ENCODE data around the gene ABCG1.

Gene ABCG1

DNA sequence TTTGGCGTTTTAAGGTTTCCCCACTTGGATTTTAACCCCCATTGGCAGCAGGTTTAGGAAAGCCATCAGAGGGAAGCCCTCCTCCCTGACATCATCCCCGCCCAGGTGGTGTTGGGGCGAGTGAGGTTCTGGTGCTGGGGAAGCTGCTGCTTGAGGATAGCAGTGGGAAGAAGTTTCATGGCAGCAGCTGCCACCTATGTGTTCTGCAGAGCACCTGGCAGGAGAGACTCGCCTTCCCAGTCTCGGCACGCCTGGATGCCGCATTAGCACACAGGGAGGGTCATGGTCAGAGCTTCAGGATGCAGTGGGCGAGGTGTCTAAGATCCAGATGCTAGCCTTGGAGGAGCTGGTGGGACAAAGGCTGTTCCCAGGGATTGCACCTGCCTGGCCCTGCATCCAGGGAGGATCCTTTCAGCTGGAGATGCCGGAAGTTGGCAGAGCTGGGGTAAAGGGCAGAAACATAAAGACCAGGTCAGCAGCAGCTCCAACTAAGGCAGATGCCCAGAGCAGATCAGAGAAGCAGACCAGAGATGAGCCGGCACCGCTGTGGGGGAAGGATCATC lies 33.9 kb downstream of the ABCG1 start:
- no peak for DNase-seq

DNA sequence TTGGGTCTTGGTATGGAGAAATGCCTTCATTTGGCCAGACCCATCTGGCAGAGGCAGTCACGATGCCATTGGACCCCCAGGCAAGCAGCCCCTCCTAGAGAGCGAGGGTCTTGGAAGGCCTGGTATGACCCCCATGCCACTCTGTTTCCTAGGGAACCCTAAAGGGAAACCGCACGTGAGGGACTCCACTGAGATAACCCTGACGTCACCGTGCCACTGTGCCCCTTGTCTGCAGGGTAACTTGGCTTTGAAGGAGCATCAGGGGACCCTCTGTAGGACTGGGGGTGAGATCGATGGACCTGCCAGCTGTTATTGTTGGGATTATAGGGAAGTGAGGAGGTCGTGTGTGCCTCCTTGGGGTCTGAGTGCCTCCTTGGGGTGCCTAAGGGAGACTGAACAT lies 34.5 kb downstream of the ABCG1 start:
- no peak for DNase-seq

DNA sequence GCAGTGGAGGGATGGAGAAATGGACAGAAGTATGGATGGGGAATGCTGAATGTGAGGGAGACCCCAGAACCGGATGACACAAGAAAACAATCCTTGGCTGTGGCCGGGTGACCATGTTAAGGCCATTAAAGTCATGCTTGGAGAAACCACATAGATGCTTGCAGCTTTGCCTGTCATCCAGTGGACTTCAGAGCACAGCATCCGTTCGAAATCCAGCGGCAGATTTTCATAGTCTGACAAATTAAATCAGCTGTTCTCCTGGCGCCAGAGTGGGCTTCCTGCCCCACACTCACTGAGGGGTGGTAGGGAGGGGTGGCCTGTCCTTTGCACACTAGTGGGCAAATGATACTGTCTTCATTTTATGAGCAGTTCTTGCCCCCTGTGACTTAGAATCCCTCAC lies 35.1 kb downstream of the ABCG1 start:
- no peak for DNase-seq

DNA sequence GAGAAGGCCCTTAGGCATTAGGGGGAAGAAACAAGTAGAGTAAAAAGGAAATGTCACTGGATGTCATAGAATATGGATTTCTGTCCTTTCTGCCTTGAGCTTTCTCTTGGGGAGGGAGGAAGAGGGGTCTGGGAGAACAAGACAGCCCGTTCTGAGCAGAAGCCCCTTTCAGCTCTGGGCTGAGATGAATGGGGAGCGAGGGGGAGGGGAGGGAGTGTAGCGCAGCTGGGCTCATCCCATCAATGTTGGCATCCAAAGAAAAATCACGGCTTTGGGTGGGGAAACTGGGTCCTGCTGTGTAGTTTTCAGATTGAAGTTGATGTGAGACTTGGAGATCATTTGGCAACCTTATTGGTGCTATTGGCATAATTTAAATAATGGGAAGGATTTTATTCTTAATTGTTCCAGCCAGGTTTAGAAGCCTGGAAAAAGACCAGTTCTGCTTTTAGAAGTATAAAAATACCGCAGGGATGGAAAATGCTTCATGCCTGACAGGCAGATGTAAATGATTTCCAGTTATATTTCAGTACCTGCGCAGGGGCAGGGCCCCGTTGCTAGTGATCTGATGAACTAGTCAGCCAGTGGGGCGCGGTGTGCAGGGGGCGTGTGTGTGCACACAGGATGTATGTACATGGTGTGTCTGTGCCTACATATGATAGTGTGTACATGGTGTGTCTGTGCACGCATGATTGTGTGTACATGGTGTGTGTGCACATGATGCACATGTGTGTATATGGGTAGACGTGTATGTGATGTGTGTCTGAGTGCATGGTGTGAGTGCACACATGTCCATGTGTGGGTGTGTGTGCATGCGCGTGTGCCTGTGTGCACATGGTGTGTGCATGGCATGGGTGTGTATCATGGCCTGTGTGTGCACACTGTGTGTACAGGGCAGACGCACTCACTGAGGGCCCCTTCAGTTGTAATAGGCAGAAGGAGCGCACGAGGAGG lies 36.0 kb downstream of the ABCG1 start:
- DNase-seq, result no peak

DNA sequence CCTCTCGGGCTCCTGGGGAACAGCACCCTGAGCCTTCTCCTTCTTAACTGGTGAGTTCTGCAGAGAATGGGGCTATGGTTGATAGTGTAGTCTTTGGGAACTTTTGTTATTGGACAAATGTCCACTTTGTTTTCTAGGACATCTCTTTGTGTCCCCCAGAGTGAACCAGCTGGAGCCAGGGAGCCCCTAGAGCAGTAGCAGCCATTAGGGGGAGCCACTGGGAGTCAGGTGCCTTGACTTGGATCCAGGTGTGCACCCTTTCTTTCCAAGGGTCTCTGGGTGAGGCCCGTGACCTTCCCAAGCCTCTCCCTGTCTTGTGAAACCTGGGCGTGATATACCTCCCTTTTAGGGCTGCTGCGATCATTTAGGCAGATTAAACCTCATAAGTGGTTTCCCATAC lies 36.9 kb downstream of the ABCG1 start:
- DNase-seq, result no peak

DNA sequence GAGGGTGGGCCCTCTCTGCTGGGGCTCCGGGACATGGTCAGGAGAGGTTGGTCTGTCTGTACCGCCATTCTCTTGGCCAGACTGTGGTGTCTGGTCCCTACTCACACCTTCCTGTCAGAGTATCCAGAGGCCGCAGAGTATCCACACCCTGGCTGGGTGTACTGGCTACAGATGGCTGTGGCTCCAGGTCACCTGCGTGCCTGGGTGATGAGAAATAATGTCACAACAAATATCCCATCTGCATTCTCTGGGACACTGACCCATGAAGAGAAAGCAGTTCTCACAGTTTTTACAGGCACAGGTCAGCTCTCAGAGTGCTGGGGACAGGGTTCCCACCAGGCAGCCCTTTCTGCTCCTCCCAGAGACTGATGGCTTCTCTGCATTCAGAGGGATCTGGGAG lies 37.4 kb downstream of the ABCG1 start:
- no peak for DNase-seq

DNA sequence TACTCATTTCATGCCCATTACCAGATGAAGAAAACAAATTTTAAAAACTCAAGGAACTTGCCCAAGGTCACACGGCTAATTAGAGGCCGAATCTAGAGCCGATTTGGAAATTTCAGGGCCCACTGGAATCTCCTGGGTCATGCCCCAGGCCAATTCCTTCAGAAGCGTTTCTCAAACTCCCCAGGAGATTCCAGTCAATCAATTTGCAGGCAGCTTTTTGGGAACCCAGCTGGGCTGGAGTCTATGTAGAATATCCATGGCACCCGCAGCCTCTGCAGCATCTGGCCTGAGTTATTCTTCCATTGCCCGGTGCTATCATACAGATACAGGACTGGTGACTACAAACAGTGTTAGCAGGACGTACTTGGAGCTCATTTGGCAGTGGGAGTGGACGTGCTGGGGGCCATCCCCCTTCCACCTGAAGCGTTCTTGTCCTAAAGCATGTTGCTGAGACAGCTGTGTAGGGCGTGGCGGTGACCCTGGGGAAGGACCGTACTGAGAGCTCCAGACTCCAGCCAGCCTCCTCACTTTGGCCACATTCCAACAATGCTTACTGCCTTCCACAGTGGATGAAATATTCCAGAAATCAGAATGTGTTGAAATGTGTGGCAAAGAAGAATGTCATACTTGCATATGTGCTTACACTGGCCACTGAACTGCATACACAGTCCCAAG lies 38.3 kb downstream of the ABCG1 start:
- DNase-seq, result no peak

DNA sequence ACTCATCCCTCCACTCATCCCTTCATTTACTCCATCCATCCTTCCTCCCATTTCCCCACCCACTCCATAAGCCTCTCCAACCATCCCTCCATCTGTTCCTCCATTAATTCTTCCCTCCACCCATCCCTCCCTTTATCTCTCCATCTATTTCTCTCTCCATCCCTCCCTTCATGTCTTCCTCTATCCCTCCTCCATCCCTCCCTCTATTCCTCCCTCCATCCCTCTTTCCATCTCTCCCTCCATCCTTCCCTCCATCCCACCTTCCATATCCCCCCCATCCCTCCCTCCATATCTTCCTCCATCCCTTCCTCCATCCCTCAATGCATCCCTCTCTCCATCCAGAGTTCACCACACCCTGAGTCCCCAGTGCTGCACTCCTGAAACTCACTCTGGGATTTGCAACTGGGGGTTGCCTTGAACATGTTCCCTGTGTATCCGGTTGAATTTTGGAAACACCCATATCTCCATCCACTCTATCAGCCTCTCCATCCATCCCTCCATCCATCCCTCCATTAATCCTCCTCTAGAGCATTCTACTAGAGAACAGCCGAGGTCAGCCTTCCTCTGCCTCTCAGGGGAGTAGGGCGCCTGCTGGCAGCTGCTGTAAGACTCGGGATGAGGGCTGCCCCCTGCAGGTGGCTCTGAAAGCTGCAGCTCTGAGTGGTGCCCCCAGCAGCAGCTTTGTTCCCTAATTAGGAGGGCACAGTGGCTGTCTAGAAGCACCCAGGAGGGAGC lies 39.4 kb downstream of the ABCG1 start:
- peak; percentile 82 for DNase-seq

DNA sequence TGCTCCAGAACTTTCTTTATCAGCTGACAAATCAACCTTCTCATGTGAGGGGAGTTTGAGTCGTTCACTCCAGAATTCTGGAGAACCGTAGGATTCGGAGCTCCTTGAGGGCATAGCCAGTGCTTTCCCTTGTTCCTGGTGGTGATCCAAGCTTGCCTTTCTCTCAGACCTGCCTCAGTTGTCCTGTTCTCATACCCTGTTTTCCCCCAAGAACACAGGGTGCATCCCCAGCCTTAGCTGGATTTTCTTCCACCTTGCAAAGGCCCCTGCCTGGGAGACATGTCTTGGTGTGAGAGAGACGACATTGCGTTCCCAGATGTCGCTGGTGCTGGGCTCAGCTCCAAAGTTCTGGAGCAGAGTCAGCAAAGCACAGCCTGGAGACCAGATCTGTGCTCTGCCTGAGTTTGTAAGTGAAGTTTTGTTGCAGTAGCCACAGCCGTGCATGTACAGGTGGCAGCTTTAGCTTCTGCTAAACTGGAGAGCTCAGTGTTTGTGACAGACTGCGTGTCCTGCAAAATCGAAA lies 40.0 kb downstream of the ABCG1 start:
- DNase-seq, result no peak

DNA sequence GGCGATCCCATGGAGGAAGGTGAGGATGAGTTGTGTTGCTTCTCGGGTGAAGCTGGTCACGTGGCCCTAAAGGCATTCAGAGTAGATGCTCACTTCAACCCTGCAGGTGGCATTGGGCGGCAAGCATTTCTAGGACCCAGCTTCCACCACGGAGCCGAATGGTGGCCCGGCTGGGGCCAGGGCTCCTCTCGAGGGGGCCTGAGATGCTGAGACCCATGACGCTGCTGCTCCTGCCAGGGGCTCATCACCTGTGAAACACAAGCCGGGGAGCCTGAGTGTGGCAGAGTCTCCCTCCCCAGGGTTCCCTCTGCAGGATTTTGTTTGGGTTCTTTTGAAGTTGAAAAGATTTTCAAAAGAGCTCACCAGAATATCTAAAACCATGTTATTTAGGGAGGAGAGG lies 41.2 kb downstream of the ABCG1 start:
- no peak for DNase-seq

DNA sequence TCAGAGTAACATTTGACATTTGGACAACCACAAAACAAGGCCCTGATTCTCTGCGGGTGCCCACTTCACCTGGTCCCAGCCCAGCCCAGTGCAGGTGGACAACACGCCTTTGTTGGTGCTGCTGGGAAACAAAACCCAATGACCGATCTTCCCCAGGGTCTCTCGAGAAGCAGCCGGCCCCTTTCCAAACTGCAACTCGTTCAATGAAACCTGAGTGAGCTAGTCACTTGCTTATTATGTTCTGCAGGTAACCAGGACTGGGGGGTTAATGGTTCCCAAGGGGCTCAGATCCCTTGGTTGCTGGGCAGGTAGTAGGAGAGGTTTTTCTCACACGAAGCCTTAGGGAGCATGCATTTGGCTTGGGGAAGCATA lies 42.9 kb downstream of the ABCG1 start:
- DNase-seq, result no peak

DNA sequence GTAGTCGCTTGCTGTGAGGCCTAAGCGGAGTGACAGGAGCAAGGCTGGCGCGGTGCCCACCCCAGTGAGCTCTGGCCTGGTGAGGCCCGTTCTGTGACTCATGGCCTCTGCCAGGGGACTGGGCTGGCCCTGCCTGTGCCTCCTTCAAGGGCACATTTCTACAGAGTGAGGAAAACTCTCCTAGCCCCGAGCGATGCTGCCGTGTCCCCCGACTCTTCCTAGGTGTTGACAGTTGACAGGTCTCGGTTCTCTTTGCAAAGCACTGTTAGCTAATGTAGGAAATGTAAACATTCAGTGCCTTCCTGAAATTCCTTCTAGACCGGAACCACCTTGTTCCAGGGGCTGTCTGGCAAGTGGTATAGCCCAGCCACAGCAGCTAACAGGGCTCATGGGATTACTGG lies 43.9 kb downstream of the ABCG1 start:
- no peak for DNase-seq

DNA sequence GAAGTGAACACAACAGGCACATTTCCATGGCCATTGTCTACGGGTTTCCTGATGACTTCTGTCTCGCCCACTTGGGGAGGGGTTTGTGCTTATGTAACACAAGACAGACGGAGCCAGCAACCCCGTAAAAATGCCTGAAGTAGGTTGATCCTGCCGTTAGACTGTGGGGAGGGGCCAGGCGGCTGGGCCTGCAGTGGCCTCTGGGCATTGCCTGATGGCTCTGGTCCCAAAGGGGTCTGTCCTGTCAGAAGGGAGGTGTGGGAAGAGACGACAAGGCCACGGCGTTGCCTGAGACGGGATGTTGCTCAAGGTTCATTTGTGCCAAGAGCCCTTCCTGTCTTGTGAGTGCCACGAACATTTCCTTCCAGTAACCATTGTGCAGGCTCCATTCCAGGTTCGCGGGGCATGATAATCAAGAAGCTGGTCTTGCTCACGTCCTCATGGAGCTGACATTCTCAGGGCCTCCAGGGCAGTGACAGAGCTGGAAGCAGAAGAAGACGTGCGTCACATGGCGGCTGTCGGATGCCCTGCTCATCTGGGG lies 44.7 kb downstream of the ABCG1 start:
- no peak for DNase-seq

DNA sequence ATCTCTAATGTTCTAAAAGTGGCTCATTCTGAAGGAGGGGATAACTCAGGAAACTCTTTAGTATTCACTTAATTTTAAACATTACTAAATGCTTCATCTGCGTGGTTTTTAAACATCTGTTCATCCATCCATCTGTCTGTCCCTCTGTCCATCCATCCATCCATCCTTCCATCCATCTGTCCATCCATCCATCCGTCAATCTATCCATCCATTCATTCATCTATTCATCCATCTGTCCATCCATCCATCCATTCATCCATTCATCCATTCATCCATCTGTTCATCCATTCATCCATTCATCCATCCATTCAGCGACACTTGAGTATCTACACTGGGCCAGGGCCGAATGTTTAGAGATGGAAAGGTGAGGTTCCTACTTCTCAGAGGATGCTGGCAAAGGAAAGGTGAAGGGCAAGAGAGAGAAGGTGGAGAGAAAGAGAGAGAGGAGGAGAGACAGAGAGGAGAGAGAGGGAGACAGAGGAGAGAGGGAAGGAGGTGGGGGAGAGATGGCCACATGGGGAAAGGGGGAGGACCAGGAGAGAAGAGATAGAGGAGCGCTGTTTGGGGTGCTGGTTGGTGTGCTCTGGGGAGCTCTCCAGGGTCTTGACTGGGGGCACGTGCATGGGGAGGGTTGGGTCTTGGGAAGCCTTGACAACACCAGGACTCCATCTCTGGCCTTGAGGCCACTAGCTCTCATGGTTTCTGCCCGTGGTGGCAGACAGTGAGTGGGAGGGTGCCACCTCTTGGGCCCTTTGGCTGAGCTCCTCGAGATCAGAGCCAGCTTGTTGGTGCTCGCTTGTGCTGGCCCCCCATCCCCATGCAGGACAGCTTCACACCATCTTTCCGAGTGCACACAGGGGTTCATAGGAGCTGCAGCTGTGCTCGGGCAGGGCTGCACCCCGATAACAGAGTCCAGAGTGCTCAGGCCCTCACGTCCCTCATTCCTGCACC lies 45.6 kb downstream of the ABCG1 start:
- no peak for DNase-seq

DNA sequence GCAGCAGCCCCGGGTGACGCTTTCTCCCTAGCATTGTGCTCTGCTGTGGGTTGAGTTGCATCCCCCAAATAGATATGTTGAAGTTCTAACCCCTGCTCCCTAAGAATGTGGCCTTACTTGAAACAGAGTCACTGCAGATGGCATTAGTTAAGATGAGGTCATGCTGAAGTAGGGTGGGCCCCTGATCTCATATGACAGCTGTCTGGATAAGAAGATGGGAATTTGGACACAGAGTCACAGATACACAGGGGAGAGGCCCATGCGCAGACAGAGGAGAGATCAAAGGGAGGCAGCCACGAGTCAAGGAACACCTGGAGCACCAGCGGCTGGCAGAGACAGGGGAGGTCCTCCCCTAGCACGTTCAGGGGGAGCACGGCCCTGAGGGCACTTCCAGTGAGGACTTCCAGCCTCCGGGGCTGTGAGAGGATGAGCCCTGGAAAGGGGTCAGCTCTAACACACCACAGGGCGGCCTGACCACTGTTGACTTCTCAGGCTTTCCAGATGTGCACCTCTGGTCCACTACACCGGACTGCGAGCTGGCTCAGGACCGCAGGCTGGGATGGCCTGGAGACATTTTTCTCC lies 46.4 kb downstream of the ABCG1 start:
- no peak for DNase-seq

DNA sequence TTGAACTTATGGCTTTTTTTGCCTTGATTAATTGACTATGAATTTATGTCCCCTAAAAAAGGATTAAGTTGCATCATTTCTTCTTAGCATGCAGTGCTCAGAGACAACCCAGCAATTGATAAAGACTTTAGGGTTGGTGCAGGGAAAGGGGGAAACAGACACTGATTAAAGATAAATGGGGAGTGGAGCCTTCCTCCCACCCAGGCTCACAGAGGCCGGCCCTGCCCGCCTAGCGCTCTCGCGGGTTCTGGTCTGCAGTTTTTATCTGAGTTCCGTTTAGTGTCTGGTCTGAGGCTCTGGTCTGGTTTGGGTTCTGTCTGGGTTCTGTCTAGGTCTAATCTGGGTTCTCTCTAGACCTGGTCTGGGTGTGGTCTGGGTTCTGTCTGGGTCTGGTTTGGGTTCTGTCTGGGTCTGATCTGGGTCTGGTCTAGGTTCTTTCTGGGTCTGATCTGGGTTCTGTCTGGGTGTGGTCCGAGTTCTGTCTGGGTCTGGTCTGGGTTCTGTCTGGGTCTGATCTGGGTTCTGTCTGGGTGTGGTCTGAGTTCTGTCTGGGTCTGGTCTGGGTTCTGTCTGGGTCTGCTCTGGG lies 48.1 kb downstream of the ABCG1 start:
- DNase-seq, result peak; percentile 5

DNA sequence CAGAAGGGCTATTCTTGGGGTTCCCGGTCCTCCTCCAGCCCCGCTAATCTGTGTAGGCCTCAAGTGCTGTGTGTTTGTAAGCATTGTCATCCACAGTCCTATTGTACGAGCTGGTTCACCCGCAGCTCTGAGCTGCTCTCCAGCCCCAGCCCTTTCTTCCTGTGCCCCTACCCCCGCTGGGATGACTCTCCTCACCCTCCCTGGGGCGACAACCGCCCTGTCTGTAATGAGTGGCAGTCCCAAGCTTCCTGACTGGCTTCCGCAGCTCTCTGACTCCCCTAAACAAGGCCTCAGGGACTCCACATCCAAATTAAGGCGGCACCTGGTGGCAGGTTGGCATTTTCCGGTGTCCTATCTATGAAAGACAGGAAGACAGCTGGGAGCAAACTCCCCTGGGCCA lies 50.4 kb downstream of the ABCG1 start:
- DNase-seq, result no peak

DNA sequence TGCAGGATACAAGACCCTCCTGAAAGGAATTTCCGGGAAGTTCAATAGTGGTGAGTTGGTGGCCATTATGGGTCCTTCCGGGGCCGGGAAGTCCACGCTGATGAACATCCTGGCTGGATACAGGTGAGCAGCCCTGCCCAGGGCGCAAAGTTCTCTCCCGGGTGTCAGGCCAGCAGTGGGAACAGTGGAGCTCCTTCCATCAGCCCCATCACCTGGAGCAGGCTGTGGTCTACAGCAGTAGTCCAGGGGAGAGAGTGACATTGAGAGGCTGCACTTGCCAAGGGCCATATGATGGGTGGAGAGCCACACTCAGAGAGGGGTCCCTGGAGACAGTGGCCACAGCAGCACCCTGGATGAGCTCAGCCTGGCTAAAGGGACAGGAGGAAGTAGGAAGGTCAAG lies 52.1 kb downstream of the ABCG1 start:
- no peak for DNase-seq

DNA sequence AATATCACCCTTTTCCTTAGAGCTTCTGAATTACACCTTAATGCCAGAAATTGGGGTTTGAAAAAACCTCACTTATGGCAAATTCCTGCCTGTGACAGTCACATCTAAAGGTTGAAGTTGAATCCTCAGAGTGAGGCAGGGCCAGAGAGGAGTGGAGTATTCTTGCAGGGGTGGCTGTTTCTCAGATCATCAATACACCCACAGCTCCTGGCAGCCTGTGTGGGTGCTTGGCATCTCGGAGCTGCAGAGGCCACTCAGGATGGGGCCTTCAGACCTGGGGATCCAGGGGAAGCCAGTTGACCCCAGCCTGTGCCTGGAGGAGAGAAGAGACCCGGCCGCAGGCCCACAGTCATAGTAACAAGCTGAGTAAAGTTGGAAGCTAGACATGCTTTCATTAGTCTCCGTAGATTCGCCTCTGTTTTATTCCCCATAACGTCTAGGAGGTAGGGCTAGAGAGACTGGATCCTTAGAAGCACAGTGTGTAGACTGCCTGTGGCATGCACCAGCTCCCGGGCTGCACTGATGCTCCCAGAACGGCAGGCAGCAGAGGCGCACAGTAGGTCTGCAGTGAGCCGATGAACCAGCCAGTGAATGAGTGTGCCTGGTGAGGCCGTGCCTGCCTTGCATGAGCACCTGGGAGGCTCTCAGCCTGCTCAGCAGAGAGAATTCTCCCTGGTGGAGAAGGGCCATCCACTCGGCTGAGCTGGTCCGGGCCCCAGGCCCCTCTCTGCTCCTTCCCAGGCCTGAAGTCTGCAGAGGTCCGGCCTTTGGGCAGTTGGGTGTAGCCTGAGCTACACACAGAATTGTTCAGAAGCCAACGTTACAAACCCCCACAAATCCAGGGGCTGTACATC lies 53.4 kb downstream of the ABCG1 start:
- DNase-seq, result no peak
